Thymus (tissue), 2 donors: ENCODE data around the gene CRBN. TPM values are rescaled to one million over a fixed set of nuclear protein-coding genes. Genes with fewer than 3 reads are reported as not detected.

Source experiments
- polyA plus RNA-seq: library from polyadenylated mRNA; stranded (reverse); fragments of 200-250 nt; gene quantifications from one replicate; pipeline ENCODE4 v1.2.3, GENCODE V29; 2013
- total RNA-seq: library from RNA; stranded (reverse); fragments of 120-200 nt; gene quantifications from one replicate; pipeline ENCODE4 v1.2.4, GENCODE V29; 2013
- donor health status: healthy.

Gene CRBN
- total and polyA plus RNA-seq, 2 donors = 54.4 to 67.7 TPM

Other genes with a start within 250 kb of the CRBN start
- gene IL5RA, start 69.3 kb downstream of the CRBN start, total RNA-seq = 0.85 TPM
- gene IL5RA, start 69.3 kb downstream of the CRBN start, polyA plus RNA-seq = 0.41 TPM
- 34.8 TPM for gene TRNT1, start 52.8 kb downstream of the CRBN start, total RNA-seq
- 21.1 TPM for gene TRNT1, start 52.8 kb downstream of the CRBN start, polyA plus RNA-seq